ENCODE measurements around the gene EPS8L3.
"Not testable (repeated sequence)": the region's sequence is repeated elsewhere in the genome, so short reads cannot be mapped to it uniquely, and the experiment has no call there.

Gene EPS8L3

DNA sequence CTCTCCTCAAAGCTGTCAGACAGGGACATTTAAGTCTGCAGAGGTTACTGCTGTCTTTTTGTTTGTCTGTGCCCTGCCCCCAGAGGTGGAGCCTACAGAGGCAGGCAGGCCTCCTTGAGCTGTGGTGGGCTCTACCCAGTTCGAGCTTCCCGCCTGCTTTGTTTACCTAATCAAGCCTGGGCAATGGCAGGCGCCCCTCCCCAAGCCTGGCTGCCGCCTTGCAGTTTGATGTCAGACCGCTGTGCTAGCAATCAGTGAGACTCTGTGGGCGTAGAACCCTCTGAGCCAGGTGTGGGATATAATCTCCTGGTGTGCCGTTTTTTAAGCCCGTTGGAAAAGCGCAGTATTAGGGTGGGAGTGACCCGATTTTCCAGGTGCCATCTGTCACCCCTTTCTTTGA lies 15.4 kb downstream of the EPS8L3 start:
- not testable (repeated sequence) for DNase-seq (ENCODE audit: extremely low read depth in 1 of 2, low read depth in 1 of 2)

- DNase-seq (ENCODE audit: extremely low read depth in 1 of 2, low read depth in 1 of 2), result no peak
Observed at GRCh38 chr1:109740615-109741373, 22.9 kb downstream of the EPS8L3 start, which contains the start of gene GSTM3. TSS of gene GSTM3 (minus strand) at chr1:109741038. CDS start at chr1:109740287, 751 bp downstream.

GRCh38 chr1:109739738-109740614 lies 23.7 kb downstream of the EPS8L3 start:
- peak; percentile 60 to 66 for DNase-seq (ENCODE audit: extremely low read depth in 1 of 2, low read depth in 1 of 2)

DNA sequence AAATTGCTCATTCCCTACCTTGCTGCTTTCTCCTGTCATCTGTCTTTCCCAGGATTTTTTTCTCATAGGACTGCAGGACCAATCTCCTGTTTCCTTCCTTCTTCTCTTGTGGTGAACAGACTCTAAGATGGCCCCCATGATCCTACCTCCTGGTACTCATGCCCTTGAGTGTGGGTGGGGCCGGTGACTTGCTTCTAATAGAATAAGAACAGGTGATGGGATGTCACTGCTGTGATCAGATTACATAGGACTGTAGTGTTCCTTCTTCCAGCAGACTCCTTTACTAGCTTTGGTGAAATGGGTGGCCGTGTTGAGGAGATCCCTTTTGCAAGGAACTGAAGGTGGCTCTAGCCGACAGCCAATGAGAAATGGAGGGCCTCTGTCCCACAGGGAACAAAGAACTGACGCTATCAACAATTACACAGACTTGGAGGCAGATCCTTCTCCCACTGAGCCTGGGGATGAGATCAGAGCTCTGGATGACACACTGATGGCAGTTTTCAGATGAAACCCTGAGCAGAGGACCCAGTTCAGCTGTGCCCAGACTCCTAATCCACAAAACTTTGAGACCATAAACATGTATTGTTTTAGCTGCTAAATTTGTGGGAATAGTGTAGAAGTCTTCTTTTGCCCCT lies 30.4 kb downstream of the EPS8L3 start:
- no peak for DNase-seq (ENCODE audit: extremely low read depth in 1 of 2, low read depth in 1 of 2)

GRCh38 chr1:109732390-109732881 lies 31.3 kb downstream of the EPS8L3 start:
- DNase-seq (ENCODE audit: extremely low read depth in 1 of 2, low read depth in 1 of 2), result no peak

GRCh38 chr1:109730666-109731065 lies 33.1 kb downstream of the EPS8L3 start:
- no peak for DNase-seq (ENCODE audit: extremely low read depth in 1 of 2, low read depth in 1 of 2)

DNA sequence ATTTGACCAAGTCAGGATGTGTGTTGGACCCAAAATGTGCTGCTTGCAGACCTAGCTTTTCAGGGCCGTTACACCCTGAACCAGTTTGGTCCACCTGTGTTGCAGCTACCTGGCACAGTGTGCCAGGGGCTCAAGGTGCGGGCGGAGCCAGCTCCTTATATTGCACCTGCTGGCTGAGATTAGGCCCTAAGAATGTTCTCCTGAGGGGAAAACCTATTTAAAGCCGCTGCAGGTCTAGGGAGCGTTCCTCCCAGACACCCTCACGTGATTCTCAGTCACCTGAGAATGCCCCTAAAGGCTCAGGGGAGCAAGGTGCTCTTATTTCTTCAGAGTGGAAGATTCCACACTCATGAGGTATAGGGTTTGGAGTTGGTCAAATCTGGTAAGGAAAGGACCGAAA lies 34.9 kb downstream of the EPS8L3 start:
- no peak for DNase-seq (ENCODE audit: extremely low read depth in 1 of 2, low read depth in 1 of 2)

DNA sequence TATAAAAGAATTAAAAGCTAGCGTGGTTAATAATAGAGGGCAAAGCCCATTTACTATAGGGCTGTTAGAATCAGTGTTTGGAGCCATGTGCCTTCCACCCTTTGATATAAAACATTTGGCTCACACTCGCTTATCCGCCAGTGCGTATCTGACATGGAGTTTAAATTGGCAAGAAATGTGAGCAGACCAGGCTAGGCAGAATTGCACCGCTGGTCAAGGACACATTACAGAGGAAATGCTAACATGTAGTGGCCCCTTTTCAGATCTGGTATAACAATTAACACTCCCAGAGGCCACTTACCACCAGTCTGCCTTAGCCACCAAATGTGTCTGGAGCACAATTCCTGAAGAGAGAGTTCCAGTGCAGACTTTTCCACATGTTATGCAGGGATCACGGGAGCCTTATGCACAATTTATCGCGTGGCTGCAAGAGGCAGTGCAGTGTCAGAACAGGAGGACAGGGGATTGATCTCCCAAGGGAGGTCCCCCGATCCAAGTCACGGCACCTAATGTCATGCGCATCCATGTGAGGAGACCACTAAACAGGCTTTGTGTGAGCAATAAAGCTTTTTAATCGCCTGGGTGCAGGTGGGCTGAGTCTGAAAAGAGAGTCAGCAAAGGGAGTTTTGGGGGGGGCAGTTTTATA lies 36.9 kb downstream of the EPS8L3 start:
- DNase-seq (ENCODE audit: extremely low read depth in 1 of 2, low read depth in 1 of 2), result no peak

DNA sequence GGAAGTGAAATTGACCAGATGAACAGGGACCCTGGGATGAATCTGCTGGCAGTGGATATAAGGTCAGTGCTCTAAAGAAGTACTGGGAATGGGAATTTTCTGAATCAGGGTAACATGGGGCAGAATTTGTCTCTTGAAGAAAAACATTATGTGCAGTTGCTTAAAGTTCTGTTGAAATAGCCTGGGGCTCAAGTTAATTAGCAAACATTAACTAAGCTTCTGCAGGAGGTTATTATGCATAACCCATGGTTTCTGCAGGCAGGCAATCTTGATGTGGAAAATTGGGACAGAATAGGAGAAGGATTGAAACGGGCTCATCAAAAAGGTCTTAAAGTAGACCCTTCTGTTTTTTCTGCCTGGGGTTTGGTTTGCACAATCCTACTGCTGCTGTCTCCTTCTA lies 37.7 kb downstream of the EPS8L3 start:
- no peak for DNase-seq (ENCODE audit: extremely low read depth in 1 of 2, low read depth in 1 of 2)

DNA sequence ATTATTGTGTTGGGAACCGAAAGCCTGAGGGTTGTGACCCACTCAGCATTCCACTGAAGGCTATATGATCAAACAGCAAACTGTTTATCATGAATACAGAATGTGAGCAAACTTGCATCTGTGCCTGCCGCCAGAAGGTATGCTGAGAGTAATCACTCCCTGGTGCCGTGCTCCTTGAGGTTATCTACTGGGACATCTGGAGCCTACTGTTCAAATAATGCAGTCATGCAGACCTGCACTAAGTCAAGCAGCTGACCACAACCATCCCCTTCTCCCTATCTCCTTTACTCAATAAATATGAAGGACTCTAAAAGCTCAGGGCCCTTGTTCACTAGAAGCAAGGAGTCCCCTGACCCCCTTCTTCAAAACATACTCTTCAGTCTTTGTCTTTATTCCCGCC lies 38.2 kb downstream of the EPS8L3 start:
- DNase-seq (ENCODE audit: extremely low read depth in 1 of 2, low read depth in 1 of 2), result no peak

DNA sequence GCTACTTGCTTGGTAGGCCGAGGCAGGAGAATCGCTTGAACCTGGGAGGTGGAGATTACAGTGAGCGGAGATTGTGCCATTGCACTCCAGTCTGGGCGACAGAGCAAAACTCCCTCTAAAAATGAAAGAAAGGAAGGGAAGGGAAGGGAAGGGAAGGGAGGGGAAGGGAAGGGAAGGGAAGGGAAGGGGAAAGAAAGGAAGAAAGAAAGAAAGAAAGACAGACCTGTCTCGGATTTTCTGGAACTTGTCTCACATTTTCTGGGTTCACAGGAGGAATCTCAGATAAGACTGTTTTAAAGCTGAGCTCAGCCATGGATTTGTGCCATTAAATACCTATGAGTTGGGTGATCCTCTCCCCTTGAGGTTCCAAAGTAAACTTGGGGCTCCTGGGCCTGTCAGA lies 38.8 kb downstream of the EPS8L3 start:
- DNase-seq (ENCODE audit: extremely low read depth in 1 of 2, low read depth in 1 of 2), result no peak

DNA sequence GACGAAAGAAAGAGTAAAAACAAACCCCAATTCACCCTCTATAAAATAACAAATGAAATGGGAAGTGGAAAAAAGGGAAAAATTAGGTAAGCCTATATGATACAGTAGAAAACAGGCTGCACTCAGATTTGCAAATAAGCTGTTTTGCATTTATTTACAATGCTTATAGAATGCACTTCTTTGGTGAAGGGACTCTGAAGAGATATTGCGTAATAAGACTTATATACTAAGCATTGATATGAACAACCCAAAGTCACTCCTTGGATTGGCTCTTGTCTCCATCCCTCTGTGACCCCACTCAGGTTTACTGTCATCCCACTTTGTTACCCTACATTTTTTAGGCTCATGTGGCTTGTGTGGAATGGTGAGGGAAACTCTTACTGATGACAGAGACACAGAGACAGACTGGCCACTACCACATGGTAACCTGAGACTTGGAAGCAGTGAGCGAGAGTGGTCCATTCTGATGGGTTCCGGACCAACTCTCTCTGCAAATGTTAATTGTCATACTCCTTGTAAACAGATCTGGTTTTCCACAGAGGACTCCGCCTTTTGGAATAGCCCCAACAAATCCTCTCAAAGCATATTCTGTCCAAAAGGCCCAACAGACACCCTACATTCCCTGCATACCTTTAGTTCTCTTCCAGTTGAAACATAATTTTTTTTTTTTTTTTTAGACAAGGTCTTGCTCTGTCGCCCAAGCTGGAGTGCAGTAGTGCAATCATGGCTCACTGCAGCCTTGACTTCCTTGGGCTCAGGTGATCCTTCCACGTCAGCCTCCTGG lies 40.6 kb downstream of the EPS8L3 start:
- DNase-seq (ENCODE audit: extremely low read depth in 1 of 2, low read depth in 1 of 2), result no peak

- no peak for DNase-seq (ENCODE audit: extremely low read depth in 1 of 2, low read depth in 1 of 2)
Observed at GRCh38 chr1:109721971-109722370, 41.8 kb downstream of the EPS8L3 start.

- DNase-seq (ENCODE audit: extremely low read depth in 1 of 2, low read depth in 1 of 2), result no peak
Observed at GRCh38 chr1:109721042-109721441, 42.7 kb downstream of the EPS8L3 start.

DNA sequence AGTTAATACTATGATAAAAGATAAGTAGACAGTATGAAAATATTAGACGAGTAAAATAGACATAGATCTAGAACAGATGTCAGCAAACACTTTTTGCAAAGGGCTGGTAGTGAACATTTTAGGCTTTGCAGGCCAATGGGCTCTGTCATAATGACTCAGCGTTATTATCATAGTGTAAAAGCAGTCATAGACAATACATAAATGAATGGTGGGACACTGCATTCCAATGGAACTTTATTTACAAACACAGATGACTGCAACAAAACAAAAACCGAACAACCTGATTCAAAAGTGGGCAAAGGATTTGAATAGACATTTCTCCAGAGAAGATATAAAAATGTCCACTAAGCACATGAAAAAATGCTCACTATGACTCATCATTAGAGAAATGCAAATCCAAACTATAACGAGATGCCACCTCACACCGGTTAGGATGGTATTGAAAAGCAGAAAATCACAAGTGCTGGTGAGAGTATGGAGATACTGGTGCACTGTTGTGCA lies 44.3 kb downstream of the EPS8L3 start:
- no peak for DNase-seq (ENCODE audit: extremely low read depth in 1 of 2, low read depth in 1 of 2)

DNA sequence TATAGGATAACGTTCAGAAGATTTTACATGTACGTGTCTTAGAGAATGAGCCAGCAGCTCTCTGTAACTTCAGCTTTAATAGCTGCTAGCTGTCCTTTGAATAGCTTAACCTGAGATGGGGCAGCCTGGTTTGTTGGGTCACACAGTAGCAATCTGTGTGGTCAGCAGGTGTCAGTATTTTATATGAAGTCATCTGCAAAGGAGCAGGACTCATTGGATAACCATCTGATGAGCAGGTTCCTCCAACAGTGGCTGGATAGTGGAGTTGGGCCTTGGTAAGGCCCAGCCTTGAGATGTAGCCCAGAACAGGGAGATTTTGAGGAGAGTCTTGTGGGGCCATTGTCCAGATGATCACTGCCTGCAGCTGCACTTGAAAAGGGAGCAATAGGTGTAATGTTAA lies 45.2 kb downstream of the EPS8L3 start:
- no peak for DNase-seq (ENCODE audit: extremely low read depth in 1 of 2, low read depth in 1 of 2)

GRCh38 chr1:109717729-109718128 lies 46.0 kb downstream of the EPS8L3 start:
- DNase-seq (ENCODE audit: extremely low read depth in 1 of 2, low read depth in 1 of 2), result no peak

GRCh38 chr1:109716570-109717090 lies 47.1 kb downstream of the EPS8L3 start:
- DNase-seq (ENCODE audit: extremely low read depth in 1 of 2, low read depth in 1 of 2), result no peak

GRCh38 chr1:109716121-109716520 lies 47.6 kb downstream of the EPS8L3 start:
- no peak for DNase-seq (ENCODE audit: extremely low read depth in 1 of 2, low read depth in 1 of 2)
